ENCODE results near the gene YWHAG.

DNA sequence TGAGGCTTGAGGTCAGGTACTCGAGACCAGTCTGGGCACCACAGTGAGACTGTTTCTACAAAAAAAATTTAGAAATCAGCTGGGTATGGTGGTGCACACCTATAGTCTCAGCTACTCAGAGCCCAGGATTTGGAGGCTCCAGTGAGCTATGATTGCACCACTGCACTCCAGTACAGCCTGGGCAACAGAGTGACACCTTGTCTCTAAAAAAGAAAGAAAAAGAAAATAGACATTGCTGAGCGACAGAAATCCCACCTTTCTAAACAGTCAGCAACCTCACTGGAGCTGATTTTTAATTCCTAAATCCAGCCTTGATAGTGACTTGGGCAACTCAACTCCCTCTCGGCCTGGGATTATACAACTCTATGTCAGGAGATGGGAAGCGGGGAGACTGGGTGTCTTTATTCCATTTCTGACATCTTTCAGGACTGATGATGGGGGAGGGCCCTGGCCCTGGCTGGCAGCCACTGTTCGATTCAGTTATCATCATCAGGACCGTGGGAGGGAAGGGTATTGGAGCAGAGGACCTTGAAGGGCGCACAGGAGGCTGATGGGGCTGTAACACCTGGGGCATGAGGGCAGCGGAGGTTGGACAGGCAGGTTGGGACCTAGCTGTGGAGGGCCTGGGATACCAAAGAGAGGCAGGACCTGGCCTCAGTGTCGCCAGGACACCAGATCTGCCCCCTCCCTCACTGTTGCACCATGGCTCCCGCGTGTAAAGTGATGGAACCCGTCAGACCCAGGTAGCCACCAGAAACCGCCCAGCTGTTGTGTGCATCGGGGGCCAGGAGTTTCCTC is 41.6 kb downstream of the YWHAG start:
- TF ChIP-seq, protein P1, sequence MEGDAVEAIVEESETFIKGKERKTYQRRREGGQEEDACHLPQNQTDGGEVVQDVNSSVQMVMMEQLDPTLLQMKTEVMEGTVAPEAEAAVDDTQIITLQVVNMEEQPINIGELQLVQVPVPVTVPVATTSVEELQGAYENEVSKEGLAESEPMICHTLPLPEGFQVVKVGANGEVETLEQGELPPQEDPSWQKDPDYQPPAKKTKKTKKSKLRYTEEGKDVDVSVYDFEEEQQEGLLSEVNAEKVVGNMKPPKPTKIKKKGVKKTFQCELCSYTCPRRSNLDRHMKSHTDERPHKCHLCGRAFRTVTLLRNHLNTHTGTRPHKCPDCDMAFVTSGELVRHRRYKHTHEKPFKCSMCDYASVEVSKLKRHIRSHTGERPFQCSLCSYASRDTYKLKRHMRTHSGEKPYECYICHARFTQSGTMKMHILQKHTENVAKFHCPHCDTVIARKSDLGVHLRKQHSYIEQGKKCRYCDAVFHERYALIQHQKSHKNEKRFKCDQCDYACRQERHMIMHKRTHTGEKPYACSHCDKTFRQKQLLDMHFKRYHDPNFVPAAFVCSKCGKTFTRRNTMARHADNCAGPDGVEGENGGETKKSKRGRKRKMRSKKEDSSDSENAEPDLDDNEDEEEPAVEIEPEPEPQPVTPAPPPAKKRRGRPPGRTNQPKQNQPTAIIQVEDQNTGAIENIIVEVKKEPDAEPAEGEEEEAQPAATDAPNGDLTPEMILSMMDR (IDR thresholded peaks at IDR 0.05), result no peak
- TF ChIP-seq POLR2A (IDR thresholded peaks at IDR 0.05), result no peak
